Middle frontal gyrus (tissue), 1 donor: Measurements from ENCODE around the gene PGAM1.
A peak's percentile ranks its signal among the peaks of the same experiment; 100 is the strongest.
"Not testable (repeated sequence)": the region's sequence is repeated elsewhere in the genome, so short reads cannot be mapped to it uniquely, and the experiment has no call there.

Experiments used
- DNase-seq: peaks from one replicate; pipeline ENCODE4 v3.0.0-alpha.2; 2015; ENCODE audit warnings: low spot score; ENCODE audit errors: extremely low spot score

Gene PGAM1

GRCh38 chr10:97425964-97426775, at the start of gene PGAM1:
PGAM1 (plus strand) TSS chr10:97426191; CDS start chr10:97426308, 117 bp downstream.
- peak; percentile 93 for DNase-seq

- no peak for DNase-seq
These were observed 49.6 kb upstream of the PGAM1 start for GRCh38 chr10:97376413-97376812.

GRCh38 chr10:97378933-97379921, 46.8 kb upstream of the PGAM1 start:
- no peak for DNase-seq

GRCh38 chr10:97380516-97380915, 45.5 kb upstream of the PGAM1 start:
- no peak for DNase-seq

GRCh38 chr10:97381626-97382025, 44.4 kb upstream of the PGAM1 start:
- DNase-seq, result no peak

- no peak for DNase-seq
These were observed 42.8 kb upstream of the PGAM1 start for GRCh38 chr10:97383159-97383558.

GRCh38 chr10:97384156-97384555, 41.8 kb upstream of the PGAM1 start:
- no peak for DNase-seq

- no peak for DNase-seq
These were observed 41.4 kb upstream of the PGAM1 start for GRCh38 chr10:97384641-97385040.

GRCh38 chr10:97385565-97385964, 40.4 kb upstream of the PGAM1 start:
- DNase-seq, result no peak

- DNase-seq, result no peak
These were observed 37.8 kb upstream of the PGAM1 start for GRCh38 chr10:97388152-97388551.

- no peak for DNase-seq
These were observed 35.9 kb upstream of the PGAM1 start for GRCh38 chr10:97390091-97390490.

- no peak for DNase-seq
These were observed 32.9 kb upstream of the PGAM1 start for GRCh38 chr10:97393034-97393573.

GRCh38 chr10:97396056-97396455, 29.9 kb upstream of the PGAM1 start:
- DNase-seq, result no peak

GRCh38 chr10:97399843-97400545, 26.0 kb upstream of the PGAM1 start:
- DNase-seq, result no peak

GRCh38 chr10:97400665-97401454, 25.1 kb upstream of the PGAM1 start, which contains the start of gene RRP12:
RRP12 (minus strand) TSS chr10:97401340; CDS start chr10:97401231, 109 bp downstream.
- DNase-seq, result peak; percentile 96

- DNase-seq, result no peak
These were observed 24.5 kb upstream of the PGAM1 start for GRCh38 chr10:97401455-97401919.

GRCh38 chr10:97404044-97404443, 21.9 kb upstream of the PGAM1 start:
- DNase-seq, result no peak

- DNase-seq, result no peak
These were observed 19.9 kb upstream of the PGAM1 start for GRCh38 chr10:97406064-97406463.

- DNase-seq, result not testable (repeated sequence)
These were observed 19.5 kb upstream of the PGAM1 start for GRCh38 chr10:97406483-97406882.
